HEK293 (cell line): ENCODE results near the gene SCN3A.

Experiments used
- ZBTB8A ChIP-seq: fragments of 450-650 bp; formaldehyde crosslinking; IDR thresholded peaks from 2 replicates; pipeline ENCODE4 v1.5.1; 2016; ENCODE audit warnings: missing biosample characterization, missing genetic modification characterization
- ZNF112 ChIP-seq: fragments of 450-650 bp; formaldehyde crosslinking; IDR thresholded peaks from 2 replicates; pipeline ENCODE4 v1.5.0; 2017; ENCODE audit warnings: missing biosample characterization, missing genetic modification characterization
- ZNF133 ChIP-seq: fragments of 450-650 bp; formaldehyde crosslinking; IDR thresholded peaks from 2 replicates; pipeline ENCODE4 v1.5.1; 2016; ENCODE audit warnings: missing biosample characterization, missing genetic modification characterization
- ZNF600 ChIP-seq: fragments of 450-650 bp; formaldehyde crosslinking; IDR thresholded peaks from 2 replicates; pipeline ENCODE4 v1.5.1; 2016; ENCODE audit warnings: missing biosample characterization, missing genetic modification characterization
- ZNF670 ChIP-seq: fragments of 450-650 bp; formaldehyde crosslinking; IDR thresholded peaks from 2 replicates; pipeline ENCODE4 v1.5.1; 2016; ENCODE audit warnings: missing biosample characterization, missing genetic modification characterization, low read depth
- TF ChIP-seq, protein P1 (sequence below): fragments of 450-650 bp; formaldehyde crosslinking; IDR thresholded peaks from 2 replicates; pipeline ENCODE4 v1.5.1; 2016; ENCODE audit warnings: missing biosample characterization, missing genetic modification characterization
- TF ChIP-seq, protein P2 (sequence below): fragments of 450-650 bp; formaldehyde crosslinking; IDR thresholded peaks from 2 replicates; pipeline ENCODE4 v1.5.1; 2017; ENCODE audit warnings: missing biosample characterization, missing genetic modification characterization

DNA sequence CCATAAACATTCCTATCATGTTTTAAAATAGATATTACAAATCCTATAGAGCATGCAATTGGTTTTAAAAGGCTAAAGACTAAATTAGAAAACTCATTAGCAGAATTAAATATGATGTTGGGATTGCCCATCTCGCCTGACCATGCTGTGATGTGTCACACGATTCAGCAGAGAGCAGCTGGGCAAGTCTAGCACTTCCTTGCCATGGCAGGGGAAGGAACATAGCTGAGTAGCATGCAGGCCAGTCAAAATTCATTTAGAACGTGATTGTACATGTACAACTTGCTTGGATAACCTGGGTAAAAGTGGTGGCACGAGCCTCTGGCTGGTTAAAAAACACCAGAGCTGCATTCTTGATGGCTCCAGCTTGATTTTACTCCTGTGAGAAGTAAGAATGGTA, 81.3 kb downstream of the SCN3A start:
- TF ChIP-seq, protein P1, sequence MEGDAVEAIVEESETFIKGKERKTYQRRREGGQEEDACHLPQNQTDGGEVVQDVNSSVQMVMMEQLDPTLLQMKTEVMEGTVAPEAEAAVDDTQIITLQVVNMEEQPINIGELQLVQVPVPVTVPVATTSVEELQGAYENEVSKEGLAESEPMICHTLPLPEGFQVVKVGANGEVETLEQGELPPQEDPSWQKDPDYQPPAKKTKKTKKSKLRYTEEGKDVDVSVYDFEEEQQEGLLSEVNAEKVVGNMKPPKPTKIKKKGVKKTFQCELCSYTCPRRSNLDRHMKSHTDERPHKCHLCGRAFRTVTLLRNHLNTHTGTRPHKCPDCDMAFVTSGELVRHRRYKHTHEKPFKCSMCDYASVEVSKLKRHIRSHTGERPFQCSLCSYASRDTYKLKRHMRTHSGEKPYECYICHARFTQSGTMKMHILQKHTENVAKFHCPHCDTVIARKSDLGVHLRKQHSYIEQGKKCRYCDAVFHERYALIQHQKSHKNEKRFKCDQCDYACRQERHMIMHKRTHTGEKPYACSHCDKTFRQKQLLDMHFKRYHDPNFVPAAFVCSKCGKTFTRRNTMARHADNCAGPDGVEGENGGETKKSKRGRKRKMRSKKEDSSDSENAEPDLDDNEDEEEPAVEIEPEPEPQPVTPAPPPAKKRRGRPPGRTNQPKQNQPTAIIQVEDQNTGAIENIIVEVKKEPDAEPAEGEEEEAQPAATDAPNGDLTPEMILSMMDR (tag by site-specific recombination), result no peak
- TF ChIP-seq ZBTB8A (no peak), ZNF112 (tag by site-specific recombination) (no peak), ZNF600 (tag by site-specific recombination) (no peak), ZNF670 (tag by site-specific recombination) (no peak), ZNF133 (tag by site-specific recombination) (no peak)
- TF ChIP-seq, protein P2, sequence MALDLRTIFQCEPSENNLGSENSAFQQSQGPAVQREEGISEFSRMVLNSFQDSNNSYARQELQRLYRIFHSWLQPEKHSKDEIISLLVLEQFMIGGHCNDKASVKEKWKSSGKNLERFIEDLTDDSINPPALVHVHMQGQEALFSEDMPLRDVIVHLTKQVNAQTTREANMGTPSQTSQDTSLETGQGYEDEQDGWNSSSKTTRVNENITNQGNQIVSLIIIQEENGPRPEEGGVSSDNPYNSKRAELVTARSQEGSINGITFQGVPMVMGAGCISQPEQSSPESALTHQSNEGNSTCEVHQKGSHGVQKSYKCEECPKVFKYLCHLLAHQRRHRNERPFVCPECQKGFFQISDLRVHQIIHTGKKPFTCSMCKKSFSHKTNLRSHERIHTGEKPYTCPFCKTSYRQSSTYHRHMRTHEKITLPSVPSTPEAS (tag by site-specific recombination), result no peak
